Measurements from ENCODE around the gene MPO. TPM values are rescaled to one million over a fixed set of nuclear protein-coding genes. Genes with fewer than 3 reads are reported as not detected.

Gene MPO
- total RNA-seq, 1 experiment from 2014 or later: not detected

DNA sequence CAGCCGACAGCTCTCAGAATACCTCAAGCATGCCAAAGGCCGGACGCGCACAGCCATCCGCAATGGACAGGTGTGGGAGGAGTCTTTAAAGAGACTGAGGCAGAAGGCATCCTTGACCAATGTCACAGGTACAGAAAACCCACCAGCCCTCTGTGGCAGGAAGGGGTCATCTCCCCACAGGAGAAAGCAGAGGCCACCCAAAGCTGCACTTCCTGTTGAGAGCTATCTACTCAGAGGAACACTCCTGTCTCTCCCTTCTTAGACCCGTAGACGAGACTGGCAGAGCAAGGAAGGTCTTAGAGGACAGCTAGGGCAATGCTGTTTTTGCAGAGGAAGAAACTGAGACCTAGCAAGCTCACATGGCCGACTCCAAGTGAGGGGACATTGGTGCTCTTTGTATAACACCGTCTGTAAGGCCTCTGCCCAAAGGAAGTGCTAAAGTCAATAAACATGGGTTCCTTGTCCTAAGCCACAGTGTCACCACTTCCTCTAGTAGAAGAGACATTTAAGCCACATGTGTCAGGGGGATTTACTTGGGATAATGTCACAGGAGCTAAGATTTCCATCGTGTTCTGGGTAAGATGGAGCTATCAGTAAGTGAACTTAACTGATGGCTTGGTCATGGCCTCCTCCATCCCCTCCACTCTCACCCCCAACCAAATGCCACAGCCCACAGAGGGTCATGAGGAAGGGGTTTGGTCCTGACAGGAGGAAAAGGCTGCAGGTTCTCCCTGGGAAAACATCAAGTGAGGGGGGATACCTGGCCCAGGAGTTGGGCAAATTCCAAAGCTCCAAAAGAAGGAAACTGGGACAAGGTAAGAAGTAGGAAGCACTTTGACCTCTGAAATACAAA, 33.0 kb downstream of the MPO start:
- TF ChIP-seq, protein P1, sequence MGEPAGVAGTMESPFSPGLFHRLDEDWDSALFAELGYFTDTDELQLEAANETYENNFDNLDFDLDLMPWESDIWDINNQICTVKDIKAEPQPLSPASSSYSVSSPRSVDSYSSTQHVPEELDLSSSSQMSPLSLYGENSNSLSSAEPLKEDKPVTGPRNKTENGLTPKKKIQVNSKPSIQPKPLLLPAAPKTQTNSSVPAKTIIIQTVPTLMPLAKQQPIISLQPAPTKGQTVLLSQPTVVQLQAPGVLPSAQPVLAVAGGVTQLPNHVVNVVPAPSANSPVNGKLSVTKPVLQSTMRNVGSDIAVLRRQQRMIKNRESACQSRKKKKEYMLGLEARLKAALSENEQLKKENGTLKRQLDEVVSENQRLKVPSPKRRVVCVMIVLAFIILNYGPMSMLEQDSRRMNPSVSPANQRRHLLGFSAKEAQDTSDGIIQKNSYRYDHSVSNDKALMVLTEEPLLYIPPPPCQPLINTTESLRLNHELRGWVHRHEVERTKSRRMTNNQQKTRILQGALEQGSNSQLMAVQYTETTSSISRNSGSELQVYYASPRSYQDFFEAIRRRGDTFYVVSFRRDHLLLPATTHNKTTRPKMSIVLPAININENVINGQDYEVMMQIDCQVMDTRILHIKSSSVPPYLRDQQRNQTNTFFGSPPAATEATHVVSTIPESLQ (CRISPR knock-in tag; IDR thresholded peaks at IDR 0.05): no peak
- TF ChIP-seq ZNF219 (CRISPR knock-in tag; IDR thresholded peaks at IDR 0.05; ENCODE audit: borderline replicate concordance): no peak
- no peak for TF ChIP-seq ZNF317 (CRISPR knock-in tag; IDR thresholded peaks at IDR 0.05; ENCODE audit: borderline replicate concordance, low read depth)
- TF ChIP-seq, protein P2, sequence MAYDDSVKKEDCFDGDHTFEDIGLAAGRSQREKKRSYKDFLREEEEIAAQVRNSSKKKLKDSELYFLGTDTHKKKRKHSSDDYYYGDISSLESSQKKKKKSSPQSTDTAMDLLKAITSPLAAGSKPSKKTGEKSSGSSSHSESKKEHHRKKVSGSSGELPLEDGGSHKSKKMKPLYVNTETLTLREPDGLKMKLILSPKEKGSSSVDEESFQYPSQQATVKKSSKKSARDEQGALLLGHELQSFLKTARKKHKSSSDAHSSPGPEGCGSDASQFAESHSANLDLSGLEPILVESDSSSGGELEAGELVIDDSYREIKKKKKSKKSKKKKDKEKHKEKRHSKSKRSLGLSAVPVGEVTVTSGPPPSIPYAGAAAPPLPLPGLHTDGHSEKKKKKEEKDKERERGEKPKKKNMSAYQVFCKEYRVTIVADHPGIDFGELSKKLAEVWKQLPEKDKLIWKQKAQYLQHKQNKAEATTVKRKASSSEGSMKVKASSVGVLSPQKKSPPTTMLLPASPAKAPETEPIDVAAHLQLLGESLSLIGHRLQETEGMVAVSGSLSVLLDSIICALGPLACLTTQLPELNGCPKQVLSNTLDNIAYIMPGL (CRISPR knock-in tag; IDR thresholded peaks at IDR 0.05): no peak
- TF ChIP-seq FOXJ3 (CRISPR knock-in tag; IDR thresholded peaks at IDR 0.05; ENCODE audit: borderline replicate concordance): no peak
- no peak for TF ChIP-seq GABPB1 (CRISPR knock-in tag; IDR thresholded peaks at IDR 0.05)
- no peak for TF ChIP-seq CREM (CRISPR knock-in tag; IDR thresholded peaks at IDR 0.05)
- no peak for TF ChIP-seq MXD4 (CRISPR knock-in tag; IDR thresholded peaks at IDR 0.05; ENCODE audit: borderline replicate concordance)
- no peak for TF ChIP-seq ETV6 (CRISPR knock-in tag; IDR thresholded peaks at IDR 0.05)
- no peak for TF ChIP-seq HMGA2 (CRISPR knock-in tag; IDR thresholded peaks at IDR 0.05)
- TF ChIP-seq, protein P3, sequence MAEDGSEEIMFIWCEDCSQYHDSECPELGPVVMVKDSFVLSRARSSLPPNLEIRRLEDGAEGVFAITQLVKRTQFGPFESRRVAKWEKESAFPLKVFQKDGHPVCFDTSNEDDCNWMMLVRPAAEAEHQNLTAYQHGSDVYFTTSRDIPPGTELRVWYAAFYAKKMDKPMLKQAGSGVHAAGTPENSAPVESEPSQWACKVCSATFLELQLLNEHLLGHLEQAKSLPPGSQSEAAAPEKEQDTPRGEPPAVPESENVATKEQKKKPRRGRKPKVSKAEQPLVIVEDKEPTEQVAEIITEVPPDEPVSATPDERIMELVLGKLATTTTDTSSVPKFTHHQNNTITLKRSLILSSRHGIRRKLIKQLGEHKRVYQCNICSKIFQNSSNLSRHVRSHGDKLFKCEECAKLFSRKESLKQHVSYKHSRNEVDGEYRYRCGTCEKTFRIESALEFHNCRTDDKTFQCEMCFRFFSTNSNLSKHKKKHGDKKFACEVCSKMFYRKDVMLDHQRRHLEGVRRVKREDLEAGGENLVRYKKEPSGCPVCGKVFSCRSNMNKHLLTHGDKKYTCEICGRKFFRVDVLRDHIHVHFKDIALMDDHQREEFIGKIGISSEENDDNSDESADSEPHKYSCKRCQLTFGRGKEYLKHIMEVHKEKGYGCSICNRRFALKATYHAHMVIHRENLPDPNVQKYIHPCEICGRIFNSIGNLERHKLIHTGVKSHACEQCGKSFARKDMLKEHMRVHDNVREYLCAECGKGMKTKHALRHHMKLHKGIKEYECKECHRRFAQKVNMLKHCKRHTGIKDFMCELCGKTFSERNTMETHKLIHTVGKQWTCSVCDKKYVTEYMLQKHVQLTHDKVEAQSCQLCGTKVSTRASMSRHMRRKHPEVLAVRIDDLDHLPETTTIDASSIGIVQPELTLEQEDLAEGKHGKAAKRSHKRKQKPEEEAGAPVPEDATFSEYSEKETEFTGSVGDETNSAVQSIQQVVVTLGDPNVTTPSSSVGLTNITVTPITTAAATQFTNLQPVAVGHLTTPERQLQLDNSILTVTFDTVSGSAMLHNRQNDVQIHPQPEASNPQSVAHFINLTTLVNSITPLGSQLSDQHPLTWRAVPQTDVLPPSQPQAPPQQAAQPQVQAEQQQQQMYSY (CRISPR knock-in tag; IDR thresholded peaks at IDR 0.05): no peak
- no peak for TF ChIP-seq ZNF416 (CRISPR knock-in tag; IDR thresholded peaks at IDR 0.05)
- TF ChIP-seq, protein P4, sequence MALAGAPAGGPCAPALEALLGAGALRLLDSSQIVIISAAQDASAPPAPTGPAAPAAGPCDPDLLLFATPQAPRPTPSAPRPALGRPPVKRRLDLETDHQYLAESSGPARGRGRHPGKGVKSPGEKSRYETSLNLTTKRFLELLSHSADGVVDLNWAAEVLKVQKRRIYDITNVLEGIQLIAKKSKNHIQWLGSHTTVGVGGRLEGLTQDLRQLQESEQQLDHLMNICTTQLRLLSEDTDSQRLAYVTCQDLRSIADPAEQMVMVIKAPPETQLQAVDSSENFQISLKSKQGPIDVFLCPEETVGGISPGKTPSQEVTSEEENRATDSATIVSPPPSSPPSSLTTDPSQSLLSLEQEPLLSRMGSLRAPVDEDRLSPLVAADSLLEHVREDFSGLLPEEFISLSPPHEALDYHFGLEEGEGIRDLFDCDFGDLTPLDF (CRISPR knock-in tag; IDR thresholded peaks at IDR 0.05): no peak
- TF ChIP-seq RELA (CRISPR knock-in tag; IDR thresholded peaks at IDR 0.05; ENCODE audit: borderline replicate concordance): no peak
- TF ChIP-seq, protein P5, sequence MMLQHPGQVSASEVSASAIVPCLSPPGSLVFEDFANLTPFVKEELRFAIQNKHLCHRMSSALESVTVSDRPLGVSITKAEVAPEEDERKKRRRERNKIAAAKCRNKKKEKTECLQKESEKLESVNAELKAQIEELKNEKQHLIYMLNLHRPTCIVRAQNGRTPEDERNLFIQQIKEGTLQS (CRISPR knock-in tag; conservative IDR thresholded peaks at IDR 0.05): no peak
- ChIA-PET CTCF (interaction anchor here (0.6 to 2.3 kb wide), 7 partner anchors 29 to 407 kb away, joined by 3 to 16 read pairs (median 4); partner anchors contain the start of genes MKS1 and RNF43), POLR2A (interaction anchor here (0.6 kb wide), 1 partner anchor 18 kb away, joined by 3 read pairs; no protein-coding TSS in a partner anchor)
- no peak overlapping the region for H3K27ac Mint-ChIP-seq
- ATAC-seq: no peak
- DNase-seq (ENCODE audit: low spot score): no peak
- H3K36me3 Mint-ChIP-seq: peaks cover 5% of the 10 kb centered on the region
- H3K4me3 Mint-ChIP-seq: no peak overlapping the region
- peaks cover 11% of the 10 kb centered on the region for H3K4me1 Mint-ChIP-seq
- H3K9me3 Mint-ChIP-seq: peaks cover 7% of the 10 kb centered on the region
- H3K27me3 Mint-ChIP-seq (ENCODE audit: low read depth): peaks cover 91% of the 10 kb centered on the region
